Loucy (cell line): Measurements from ENCODE around the gene SLC6A5.

ENCODE experiments used
- H2AFZ ChIP-seq: fragments of 200-600 bp; sonication (generic); 2 replicates; pipeline ENCODE4 v1.6.0; 2016; ENCODE audit warnings: antibody characterized with exemption, mild to moderate bottlenecking, low read length, moderate library complexity
- H3F3A ChIP-seq: fragments of 200-600 bp; 2 replicates; pipeline ENCODE4 v1.6.0; 2016; ENCODE audit warnings: antibody characterized with exemption, low read depth, mild to moderate bottlenecking
- H3K27me3 ChIP-seq: fragments of 200-600 bp; sonication (generic); 2 replicates; pipeline ENCODE4 v1.6.1; 2014; ENCODE audit warnings: low read length, mild to moderate bottlenecking; ENCODE audit not compliant: insufficient read depth, poor library complexity, severe bottlenecking
- H3K36me3 ChIP-seq: fragments of 200-600 bp; sonication (generic); 2 replicates; pipeline ENCODE4 v1.6.1; 2016; ENCODE audit warnings: low read length; ENCODE audit not compliant: insufficient read depth
- H3K4me1 ChIP-seq: fragments of 200-600 bp; sonication (generic); 2 replicates; pipeline ENCODE4 v1.5.1; 2014; ENCODE audit warnings: low read length, mild to moderate bottlenecking; ENCODE audit not compliant: insufficient read depth, poor library complexity, severe bottlenecking
- H3K4me2 ChIP-seq: fragments of 200-600 bp; sonication (generic); 2 replicates; pipeline ENCODE4 v1.6.0; 2014; ENCODE audit warnings: antibody characterized with exemption, low read length, low read depth, mild to moderate bottlenecking; ENCODE audit not compliant: poor library complexity, severe bottlenecking
- H3K4me3 ChIP-seq: fragments of 200-600 bp; sonication (generic); 2 replicates; pipeline ENCODE4 v1.5.1; 2014; ENCODE audit warnings: low read length, mild to moderate bottlenecking, mixed read lengths; ENCODE audit not compliant: poor library complexity, severe bottlenecking
- H3K79me2 ChIP-seq: fragments of 200-600 bp; sonication (generic); 2 replicates; pipeline ENCODE4 v1.6.1; 2014; ENCODE audit warnings: low read length; ENCODE audit not compliant: insufficient read depth
- H3K9ac ChIP-seq: fragments of 200-600 bp; sonication (generic); 2 replicates; pipeline ENCODE4 v1.6.0; 2014; ENCODE audit warnings: mild to moderate bottlenecking, low read depth, low read length, moderate library complexity; ENCODE audit not compliant: poor library complexity, severe bottlenecking
- H3K9me2 ChIP-seq: fragments of 200-600 bp; sonication (generic); replicated peaks from 2 replicates; pipeline ENCODE4 v1.6.1; 2016; ENCODE audit warnings: low read depth, low read length, mixed read lengths
- H3K9me3 ChIP-seq: fragments of 200-600 bp; sonication (generic); 2 replicates; pipeline ENCODE4 v1.6.1; 2014; ENCODE audit warnings: mild to moderate bottlenecking, antibody characterized with exemption, low read length, low read depth; ENCODE audit not compliant: insufficient read depth
- H4K20me1 ChIP-seq: fragments of 200-600 bp; sonication (generic); 2 replicates; pipeline ENCODE4 v1.6.0; 2014; ENCODE audit warnings: antibody characterized with exemption, low read length, mild to moderate bottlenecking; ENCODE audit not compliant: insufficient read depth, poor library complexity, severe bottlenecking
- CTCF ChIP-seq: fragments of 200-600 bp; sonication (generic); conservative IDR thresholded peaks from 2 replicates; pipeline ENCODE4 v1.5.1; 2014; ENCODE audit warnings: mild to moderate bottlenecking, antibody characterized with exemption, low read length
- EZH2phosphoT487 ChIP-seq: fragments of 200-600 bp; IDR thresholded peaks from 2 replicates; pipeline ENCODE4 v1.6.1; 2018; ENCODE audit warnings: antibody characterized with exemption, mild to moderate bottlenecking, moderate library complexity, borderline replicate concordance

SLC6A5 gene

DNA sequence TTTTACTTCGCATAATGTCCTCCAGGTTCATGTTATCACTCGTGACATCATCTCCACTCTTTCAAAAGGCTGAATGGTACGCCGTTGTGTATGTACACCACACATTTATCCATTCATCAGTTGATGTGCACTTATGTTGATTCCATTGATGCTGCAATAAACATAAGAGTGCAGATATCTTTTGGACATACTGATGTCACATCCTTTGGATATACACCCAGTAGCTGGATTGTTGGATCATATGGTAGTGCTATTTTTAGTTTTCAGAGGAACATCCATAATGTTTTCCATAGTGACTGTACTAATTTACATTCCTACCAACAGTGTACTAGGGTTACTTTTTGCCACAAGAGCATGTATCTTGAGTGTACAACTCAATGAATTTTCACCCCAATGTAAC lies 45.0 kb downstream of the SLC6A5 start:
- H4K20me1 ChIP-seq = no peaks in the 10 kb centered on the region
- H3K27me3 ChIP-seq = no peaks in the 10 kb centered on the region
- no peaks in the 10 kb centered on the region for H3K36me3 ChIP-seq
- H3F3A ChIP-seq = no peaks in the 10 kb centered on the region
- no peak overlapping the region for H3K4me3 ChIP-seq
- TF ChIP-seq CTCF (no peak), EZH2phosphoT487 (no peak)
- H3K4me1 ChIP-seq = no peaks in the 10 kb centered on the region
- no peaks in the 10 kb centered on the region for H3K79me2 ChIP-seq
- H3K9me2 ChIP-seq = no peaks in the 10 kb centered on the region
- H3K9ac ChIP-seq = no peak overlapping the region
- H3K9me3 ChIP-seq = no peaks in the 10 kb centered on the region
- H3K4me2 ChIP-seq = no peak overlapping the region
- no peak overlapping the region for H2AFZ ChIP-seq

DNA sequence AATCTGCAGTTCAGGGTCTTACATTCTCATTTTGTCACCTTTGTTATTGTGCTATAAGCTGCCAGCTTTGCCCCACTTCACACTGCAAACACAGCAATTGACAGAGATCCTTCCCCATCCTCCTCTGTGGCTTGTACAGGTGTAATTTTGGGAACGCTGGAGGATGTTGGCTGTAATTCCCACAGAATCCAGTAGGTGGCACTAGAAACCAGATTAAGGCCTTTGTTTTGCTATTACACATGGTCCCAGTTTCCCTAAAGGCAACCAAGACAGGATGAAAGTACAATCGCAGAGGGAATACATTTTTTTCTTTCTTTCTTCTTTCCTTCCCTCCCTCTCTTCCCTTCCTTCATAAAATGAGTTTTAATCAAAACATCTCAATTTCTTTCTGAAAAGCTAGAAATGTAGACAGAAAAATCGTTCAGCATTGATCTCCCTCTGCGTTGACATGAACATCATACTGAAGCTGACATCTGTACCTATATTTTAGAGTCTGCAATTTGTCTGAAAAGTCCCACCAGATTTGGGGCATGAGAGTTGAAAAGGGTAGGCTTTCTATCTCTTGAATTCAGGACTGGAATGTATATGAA lies 48.7 kb downstream of the SLC6A5 start:
- Histone ChIP-seq H3K9me2 (no peaks in the 10 kb centered on the region), H3K36me3 (no peaks in the 10 kb centered on the region), H3K9me3 (no peaks in the 10 kb centered on the region), H3F3A (no peaks in the 10 kb centered on the region), H3K4me3 (no peak overlapping the region), H3K4me1 (no peaks in the 10 kb centered on the region), H3K4me2 (no peak overlapping the region), H3K79me2 (no peaks in the 10 kb centered on the region), H4K20me1 (no peaks in the 10 kb centered on the region), H2AFZ (peak overlapping the region; percentile 75), H3K27me3 (no peaks in the 10 kb centered on the region), H3K9ac (no peak overlapping the region)
- no peak for TF ChIP-seq EZH2phosphoT487
- peak; percentile 95 for TF ChIP-seq CTCF

GRCh38 chr11:20652150-20652806 lies 52.9 kb downstream of the SLC6A5 start:
- H3K4me1 ChIP-seq = no peaks in the 10 kb centered on the region
- no peak overlapping the region for H2AFZ ChIP-seq
- H3K9me3 ChIP-seq = no peaks in the 10 kb centered on the region
- H3K4me2 ChIP-seq = no peak overlapping the region
- H3K9ac ChIP-seq = no peak overlapping the region
- no peaks in the 10 kb centered on the region for H3K36me3 ChIP-seq
- H3K4me3 ChIP-seq = no peak overlapping the region
- no peak for TF ChIP-seq CTCF
- TF ChIP-seq EZH2phosphoT487 = no peak
- H3F3A ChIP-seq = no peaks in the 10 kb centered on the region
- H3K9me2 ChIP-seq = no peaks in the 10 kb centered on the region
- no peaks in the 10 kb centered on the region for H3K79me2 ChIP-seq
- H4K20me1 ChIP-seq = no peaks in the 10 kb centered on the region
- no peaks in the 10 kb centered on the region for H3K27me3 ChIP-seq
